ENCODE measurements around the gene SLC16A10.

SLC16A10 gene

DNA sequence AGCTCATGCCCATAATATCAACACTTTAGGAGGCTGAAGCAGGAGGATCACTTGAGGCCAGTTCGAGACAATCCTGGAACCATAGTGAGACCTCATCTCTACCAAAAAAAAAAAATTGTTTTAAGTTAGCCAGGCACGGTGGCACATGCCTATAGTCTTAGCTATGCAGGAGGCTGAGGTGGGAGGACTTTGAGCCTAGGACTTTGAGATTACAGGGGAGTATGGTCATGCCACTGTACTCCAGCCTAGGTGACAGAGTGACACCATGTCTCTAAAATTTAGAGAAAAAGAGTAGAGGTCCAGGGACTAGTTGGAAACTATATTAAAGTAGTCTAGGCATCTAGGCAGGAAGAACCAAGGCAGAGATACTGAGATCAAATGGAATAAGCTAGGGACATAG, 121.6 kb downstream of the SLC16A10 start:
- TF ChIP-seq NFIC (IDR thresholded peaks at IDR 0.05): no peak
- no peak for TF ChIP-seq ZBTB7A (IDR thresholded peaks at IDR 0.05; ENCODE audit: low read depth)
- no peak for TF ChIP-seq CREB1 (IDR thresholded peaks at IDR 0.05; ENCODE audit: low read depth)
- TF ChIP-seq CEBPB (IDR thresholded peaks at IDR 0.05): no peak
- TF ChIP-seq, protein P1, sequence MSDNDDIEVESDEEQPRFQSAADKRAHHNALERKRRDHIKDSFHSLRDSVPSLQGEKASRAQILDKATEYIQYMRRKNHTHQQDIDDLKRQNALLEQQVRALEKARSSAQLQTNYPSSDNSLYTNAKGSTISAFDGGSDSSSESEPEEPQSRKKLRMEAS (IDR thresholded peaks at IDR 0.05): no peak
- TF ChIP-seq TAF1 (IDR thresholded peaks at IDR 0.05; ENCODE audit: low read depth): no peak
- TF ChIP-seq, protein P2, sequence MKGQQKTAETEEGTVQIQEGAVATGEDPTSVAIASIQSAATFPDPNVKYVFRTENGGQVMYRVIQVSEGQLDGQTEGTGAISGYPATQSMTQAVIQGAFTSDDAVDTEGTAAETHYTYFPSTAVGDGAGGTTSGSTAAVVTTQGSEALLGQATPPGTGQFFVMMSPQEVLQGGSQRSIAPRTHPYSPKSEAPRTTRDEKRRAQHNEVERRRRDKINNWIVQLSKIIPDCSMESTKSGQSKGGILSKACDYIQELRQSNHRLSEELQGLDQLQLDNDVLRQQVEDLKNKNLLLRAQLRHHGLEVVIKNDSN (IDR thresholded peaks at IDR 0.05): no peak
- TF ChIP-seq EGR1 (IDR thresholded peaks at IDR 0.05): no peak

DNA sequence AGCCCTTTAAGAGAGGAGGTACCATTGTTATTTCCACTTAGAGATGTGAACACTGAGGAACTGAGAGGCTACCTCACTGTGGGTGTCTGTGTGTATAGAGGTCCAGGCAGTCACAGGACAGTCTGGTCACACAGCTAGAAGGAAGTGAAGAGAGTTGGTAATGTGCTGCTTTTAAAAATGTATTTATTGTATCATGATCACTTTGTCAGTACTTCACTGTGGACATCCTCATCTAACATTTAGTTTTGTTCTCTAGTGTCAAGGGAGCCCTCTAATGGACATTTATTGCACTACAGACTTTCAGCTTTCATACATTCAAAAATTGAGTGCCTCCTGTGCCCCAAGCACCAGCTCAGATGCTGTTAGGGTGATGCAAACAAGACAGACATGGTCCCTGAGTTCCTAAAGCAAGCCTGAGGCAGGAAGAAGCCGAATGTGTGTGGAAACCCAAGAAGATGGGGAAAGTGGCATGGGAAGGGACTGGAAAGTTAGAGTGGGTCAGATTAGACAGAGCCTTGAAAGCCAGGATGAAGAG, 123.0 kb downstream of the SLC16A10 start:
- TF ChIP-seq, protein P2 (IDR thresholded peaks at IDR 0.05): no peak
- TF ChIP-seq RAD21 (IDR thresholded peaks at IDR 0.05; ENCODE audit: low read depth) (peak; percentile 84), CREB1 (IDR thresholded peaks at IDR 0.05; ENCODE audit: low read depth) (no peak), CEBPB (IDR thresholded peaks at IDR 0.05) (no peak)

DNA sequence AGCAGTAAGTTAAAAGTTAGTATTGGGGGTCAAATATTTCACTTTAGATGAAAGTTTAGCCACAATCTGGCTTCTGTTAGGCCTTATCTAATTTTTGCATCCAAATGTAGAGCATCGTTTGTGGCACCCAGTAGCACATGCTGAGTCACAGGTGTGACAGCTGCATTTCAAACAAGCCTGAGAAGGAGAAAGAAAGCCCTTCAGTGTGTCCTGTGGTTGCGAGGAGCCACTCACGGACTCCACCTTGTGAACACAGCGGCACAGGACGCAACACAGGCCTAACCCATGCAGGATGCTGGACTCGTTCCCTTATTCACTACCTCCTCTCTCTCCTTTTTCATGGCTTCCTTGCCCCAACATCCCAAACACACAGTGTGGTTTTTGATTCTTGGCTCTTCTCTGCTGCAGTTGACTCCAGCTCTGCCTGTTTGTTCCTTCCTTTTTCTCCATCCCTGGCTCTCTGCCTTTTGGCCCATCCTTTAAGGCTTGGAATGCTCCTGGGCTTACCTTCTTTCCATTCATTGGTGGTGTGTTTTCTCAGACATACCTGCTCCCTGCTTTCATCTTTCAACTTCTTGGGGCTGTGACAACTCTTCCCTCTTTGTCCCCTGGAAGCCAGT, 124.2 kb downstream of the SLC16A10 start:
- TF ChIP-seq EGR1 (IDR thresholded peaks at IDR 0.05): no peak
- TF ChIP-seq TEAD4 (IDR thresholded peaks at IDR 0.05): no peak
- TF ChIP-seq RAD21 (IDR thresholded peaks at IDR 0.05; ENCODE audit: low read depth): no peak
- TF ChIP-seq, protein P1 (IDR thresholded peaks at IDR 0.05): no peak
- TF ChIP-seq, protein P2 (IDR thresholded peaks at IDR 0.05): no peak
- TF ChIP-seq CEBPB (IDR thresholded peaks at IDR 0.05): no peak
- no peak for TF ChIP-seq TCF12 (IDR thresholded peaks at IDR 0.05; ENCODE audit: low read depth)
- TF ChIP-seq ZBTB7A (IDR thresholded peaks at IDR 0.05; ENCODE audit: low read depth): no peak

DNA sequence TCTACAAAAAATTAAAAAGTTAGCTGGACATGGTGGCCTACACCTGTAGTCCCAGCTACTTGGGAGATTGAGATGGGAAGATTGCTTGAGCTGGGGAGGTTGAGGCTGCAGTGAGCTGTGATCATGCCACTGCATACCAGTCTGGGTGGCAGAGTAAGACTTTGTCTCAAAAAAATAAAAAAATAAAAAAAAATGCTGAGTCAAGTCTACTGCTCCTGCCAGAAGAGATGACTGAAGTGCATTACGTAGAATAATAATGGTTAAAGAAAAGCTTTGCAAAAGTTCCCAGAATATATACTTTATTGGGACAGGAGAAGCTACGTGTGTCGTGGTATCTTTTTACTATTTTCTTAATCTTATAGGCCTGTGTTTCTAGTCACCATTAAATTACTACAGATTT, 125.3 kb downstream of the SLC16A10 start:
- TF ChIP-seq, protein P3, sequence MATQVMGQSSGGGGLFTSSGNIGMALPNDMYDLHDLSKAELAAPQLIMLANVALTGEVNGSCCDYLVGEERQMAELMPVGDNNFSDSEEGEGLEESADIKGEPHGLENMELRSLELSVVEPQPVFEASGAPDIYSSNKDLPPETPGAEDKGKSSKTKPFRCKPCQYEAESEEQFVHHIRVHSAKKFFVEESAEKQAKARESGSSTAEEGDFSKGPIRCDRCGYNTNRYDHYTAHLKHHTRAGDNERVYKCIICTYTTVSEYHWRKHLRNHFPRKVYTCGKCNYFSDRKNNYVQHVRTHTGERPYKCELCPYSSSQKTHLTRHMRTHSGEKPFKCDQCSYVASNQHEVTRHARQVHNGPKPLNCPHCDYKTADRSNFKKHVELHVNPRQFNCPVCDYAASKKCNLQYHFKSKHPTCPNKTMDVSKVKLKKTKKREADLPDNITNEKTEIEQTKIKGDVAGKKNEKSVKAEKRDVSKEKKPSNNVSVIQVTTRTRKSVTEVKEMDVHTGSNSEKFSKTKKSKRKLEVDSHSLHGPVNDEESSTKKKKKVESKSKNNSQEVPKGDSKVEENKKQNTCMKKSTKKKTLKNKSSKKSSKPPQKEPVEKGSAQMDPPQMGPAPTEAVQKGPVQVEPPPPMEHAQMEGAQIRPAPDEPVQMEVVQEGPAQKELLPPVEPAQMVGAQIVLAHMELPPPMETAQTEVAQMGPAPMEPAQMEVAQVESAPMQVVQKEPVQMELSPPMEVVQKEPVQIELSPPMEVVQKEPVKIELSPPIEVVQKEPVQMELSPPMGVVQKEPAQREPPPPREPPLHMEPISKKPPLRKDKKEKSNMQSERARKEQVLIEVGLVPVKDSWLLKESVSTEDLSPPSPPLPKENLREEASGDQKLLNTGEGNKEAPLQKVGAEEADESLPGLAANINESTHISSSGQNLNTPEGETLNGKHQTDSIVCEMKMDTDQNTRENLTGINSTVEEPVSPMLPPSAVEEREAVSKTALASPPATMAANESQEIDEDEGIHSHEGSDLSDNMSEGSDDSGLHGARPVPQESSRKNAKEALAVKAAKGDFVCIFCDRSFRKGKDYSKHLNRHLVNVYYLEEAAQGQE (IDR thresholded peaks at IDR 0.05; ENCODE audit: low read depth): no peak
- TF ChIP-seq YY1 (IDR thresholded peaks at IDR 0.05; ENCODE audit: low read depth) (no peak), TEAD4 (IDR thresholded peaks at IDR 0.05) (no peak), TCF12 (IDR thresholded peaks at IDR 0.05; ENCODE audit: low read depth) (no peak)
- TF ChIP-seq, protein P1 (IDR thresholded peaks at IDR 0.05): no peak

DNA sequence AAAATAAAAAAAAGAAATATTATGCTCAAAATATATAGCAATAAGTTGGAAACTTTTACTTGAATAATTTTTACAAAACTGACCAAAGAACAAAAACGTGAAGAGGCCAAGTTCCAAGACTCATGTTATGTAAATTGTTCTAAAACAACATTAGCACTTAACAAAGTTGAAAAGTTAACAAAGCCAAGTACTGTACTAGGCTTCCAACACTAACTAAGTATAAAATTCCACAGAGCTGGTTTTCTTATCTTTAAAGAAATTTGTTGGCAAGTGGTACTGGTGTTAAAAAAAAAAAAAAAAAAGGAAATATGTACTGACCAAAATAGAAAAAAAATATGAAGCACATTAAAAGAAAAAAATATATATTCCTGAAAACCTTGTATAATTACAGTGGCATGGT, 127.8 kb downstream of the SLC16A10 start:
- TF ChIP-seq TCF12 (IDR thresholded peaks at IDR 0.05; ENCODE audit: low read depth) (no peak), CREB1 (IDR thresholded peaks at IDR 0.05; ENCODE audit: low read depth) (no peak), EGR1 (IDR thresholded peaks at IDR 0.05) (no peak), RAD21 (IDR thresholded peaks at IDR 0.05; ENCODE audit: low read depth) (no peak), CEBPB (IDR thresholded peaks at IDR 0.05) (no peak), YY1 (IDR thresholded peaks at IDR 0.05; ENCODE audit: low read depth) (no peak), ZBTB7A (IDR thresholded peaks at IDR 0.05; ENCODE audit: low read depth) (no peak), TEAD4 (IDR thresholded peaks at IDR 0.05) (no peak), FOXM1 (IDR thresholded peaks at IDR 0.05; ENCODE audit: borderline replicate concordance, low read depth) (no peak), EP300 (IDR thresholded peaks at IDR 0.05; ENCODE audit: borderline replicate concordance) (no peak), TAF1 (IDR thresholded peaks at IDR 0.05; ENCODE audit: low read depth) (no peak), NFIC (IDR thresholded peaks at IDR 0.05) (no peak)
- TF ChIP-seq, protein P2 (IDR thresholded peaks at IDR 0.05): no peak
- TF ChIP-seq, protein P1 (IDR thresholded peaks at IDR 0.05): no peak
- TF ChIP-seq, protein P3 (IDR thresholded peaks at IDR 0.05; ENCODE audit: low read depth): no peak

Data from Ishikawa (cell line).